Skeletal muscle tissue (tissue), 4 donors: ENCODE measurements around the gene INTS6. TPM values are rescaled to one million over a fixed set of nuclear protein-coding genes. Genes with fewer than 3 reads are reported as not detected.

Source experiments
- H3K27ac ChIP-seq: one replicate; pipeline ENCODE4 v1.7.0; 2013; ENCODE audit warnings: mild to moderate bottlenecking, low read depth, low read length, inconsistent platforms
- H3K27me3 ChIP-seq, 3 donors: one replicate each; pipeline ENCODE4 v1.7.0; 2013; ENCODE audit warnings: low read length in 3 of 3; ENCODE audit not compliant: control insufficient read depth in 3 of 3, insufficient read depth in 3 of 3
- H3K36me3 ChIP-seq, 3 donors: one replicate each; pipeline ENCODE4 v1.7.0; 2013; ENCODE audit warnings: low read length in 3 of 3; ENCODE audit not compliant: control insufficient read depth in 3 of 3, insufficient read depth in 3 of 3
- H3K4me1 ChIP-seq, 3 donors: one replicate each; pipeline ENCODE4 v1.7.0; 2013; ENCODE audit warnings: low read length in 3 of 3, mild to moderate bottlenecking in 3 of 3; ENCODE audit not compliant: control insufficient read depth in 3 of 3, insufficient read depth in 3 of 3
- H3K4me3 ChIP-seq, 3 donors: one replicate each; pipeline ENCODE4 v1.7.0; 2013; ENCODE audit warnings: low read length in 3 of 3
- H3K9ac ChIP-seq, 3 donors: one replicate each; pipeline ENCODE4 v1.7.0; 2013; ENCODE audit warnings: low read length in 3 of 3, mild to moderate bottlenecking in 3 of 3, moderate library complexity in 2 of 3, low read depth in 1 of 3
- H3K9me3 ChIP-seq, 3 donors: one replicate each; pipeline ENCODE4 v1.7.0; 2013; ENCODE audit warnings: low read length in 3 of 3; ENCODE audit not compliant: control insufficient read depth in 3 of 3
- total RNA-seq: library from RNA; depleted of rRNA; stranded (reverse); fragments of >200 nt; gene quantifications from one replicate; pipeline ENCODE4 v1.2.3, GENCODE V29; 2014
- donor health status: Osteomylitis.

The INTS6 gene
- total RNA-seq, 1 donor from 2014 or later: 20.4 TPM

DNA sequence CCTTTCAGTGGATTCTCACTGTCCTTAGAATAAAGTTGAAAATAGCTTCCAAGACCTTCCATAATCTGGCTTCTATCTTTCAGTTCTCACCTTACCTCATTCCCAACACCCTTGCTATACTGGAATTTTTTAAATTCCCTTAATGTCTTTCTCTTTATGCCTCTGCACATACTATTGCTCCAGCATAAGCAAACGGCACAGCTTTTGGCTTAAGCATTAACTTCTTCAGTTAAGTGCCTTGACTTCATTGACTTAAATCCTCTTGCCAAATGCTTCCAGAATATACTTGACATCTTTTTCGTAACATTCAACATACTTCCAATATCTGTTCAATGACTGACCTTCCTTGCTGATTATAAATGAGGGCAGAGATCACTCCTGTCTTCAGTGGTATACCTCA is 79.4 kb downstream of the INTS6 start:
- Histone ChIP-seq H3K4me3 (no peak overlapping the region), H3K27ac (no peak overlapping the region), H3K4me1 (no peaks in the 10 kb centered on the region), H3K9ac (no peak overlapping the region), H3K9me3 (no peaks in the 10 kb centered on the region), H3K27me3 (no peaks in the 10 kb centered on the region), H3K36me3 (peaks cover 11 to 32% (median 27%) of the 10 kb centered on the region in 3 donors)

DNA sequence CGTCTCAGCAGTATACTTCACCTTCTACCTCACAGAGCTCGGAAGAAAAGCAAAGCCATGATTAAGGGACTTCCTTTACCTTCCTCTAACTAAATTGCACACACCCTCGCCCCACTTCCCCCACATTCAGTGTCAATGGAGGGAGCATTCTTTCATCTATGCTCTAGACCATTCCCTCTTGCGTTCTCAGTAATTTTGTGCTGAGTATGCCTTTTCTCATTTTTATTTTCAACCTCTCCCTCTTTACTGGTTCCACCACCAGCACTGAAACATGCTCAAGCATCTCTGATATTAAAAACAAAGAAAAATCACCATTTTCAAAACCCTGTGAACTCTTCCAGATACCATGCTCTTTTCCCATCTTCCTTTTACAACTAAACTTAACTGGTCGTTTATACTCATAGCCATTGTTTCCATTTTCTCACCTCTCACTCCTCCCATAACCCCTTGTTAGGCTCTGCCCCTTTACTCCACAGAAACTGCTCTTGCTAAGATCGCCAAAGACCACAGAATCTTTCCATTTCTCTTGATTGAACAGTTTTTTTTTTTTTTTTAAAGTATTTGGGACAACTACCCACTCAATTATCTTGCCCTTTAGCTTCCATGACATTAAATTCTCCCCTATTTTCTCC is 81.0 kb downstream of the INTS6 start:
- no peak overlapping the region for H3K9ac ChIP-seq
- H3K27ac ChIP-seq: no peak overlapping the region
- peaks cover 12 to 34% (median 24%) of the 10 kb centered on the region in 3 donors for H3K36me3 ChIP-seq
- H3K4me1 ChIP-seq: no peaks in the 10 kb centered on the region
- no peak overlapping the region for H3K4me3 ChIP-seq
- H3K27me3 ChIP-seq: no peaks in the 10 kb centered on the region
- H3K9me3 ChIP-seq: no peaks in the 10 kb centered on the region

DNA sequence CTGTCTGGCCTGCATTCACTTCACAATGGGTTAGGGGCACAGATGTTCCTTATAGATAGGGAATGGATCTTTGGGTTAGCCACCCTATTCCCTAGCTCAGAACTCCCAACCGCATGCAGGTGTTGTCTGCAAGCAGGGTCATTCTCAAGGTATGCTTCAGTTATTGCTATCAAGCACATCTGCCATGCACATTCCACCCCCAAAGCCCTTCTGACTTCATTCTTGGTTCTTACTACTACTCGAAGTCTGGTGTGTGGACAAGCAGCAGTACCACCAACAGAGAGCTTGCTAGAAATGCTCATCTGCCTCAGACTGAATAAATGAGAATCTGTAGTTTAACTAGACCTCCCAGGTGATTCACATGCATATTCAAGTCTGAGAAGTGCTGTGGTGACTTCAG is 82.0 kb downstream of the INTS6 start:
- Histone ChIP-seq H3K9ac (no peak overlapping the region), H3K27ac (no peak overlapping the region), H3K36me3 (peaks cover 12 to 39% (median 24%) of the 10 kb centered on the region in 3 donors), H3K9me3 (no peaks in the 10 kb centered on the region), H3K27me3 (no peaks in the 10 kb centered on the region), H3K4me3 (no peak overlapping the region), H3K4me1 (no peaks in the 10 kb centered on the region)

DNA sequence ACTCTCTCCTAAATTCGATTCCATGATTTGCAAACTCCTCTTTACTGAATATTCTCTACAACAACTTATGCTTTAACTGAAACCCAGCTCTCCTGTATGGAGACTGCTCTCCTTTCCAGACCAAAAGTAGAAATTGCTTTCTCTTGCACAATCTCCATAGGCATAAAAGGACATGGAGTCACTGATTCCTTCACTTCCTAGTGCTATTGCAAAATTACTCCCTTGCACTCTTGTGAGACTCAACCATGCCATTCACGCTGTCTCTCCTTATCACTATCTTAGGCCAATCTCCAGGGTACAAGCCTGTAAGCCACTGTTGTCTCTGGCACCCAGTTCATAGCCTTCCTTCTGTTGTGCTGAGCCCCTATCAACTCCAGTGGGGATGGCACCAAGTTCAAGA is 82.7 kb downstream of the INTS6 start:
- no peaks in the 10 kb centered on the region for H3K9me3 ChIP-seq
- no peaks in the 10 kb centered on the region for H3K27me3 ChIP-seq
- no peaks in the 10 kb centered on the region for H3K4me1 ChIP-seq
- no peak overlapping the region for H3K4me3 ChIP-seq
- peaks cover 12 to 36% (median 24%) of the 10 kb centered on the region in 3 donors for H3K36me3 ChIP-seq
- no peak overlapping the region for H3K27ac ChIP-seq
- H3K9ac ChIP-seq: no peak overlapping the region

DNA sequence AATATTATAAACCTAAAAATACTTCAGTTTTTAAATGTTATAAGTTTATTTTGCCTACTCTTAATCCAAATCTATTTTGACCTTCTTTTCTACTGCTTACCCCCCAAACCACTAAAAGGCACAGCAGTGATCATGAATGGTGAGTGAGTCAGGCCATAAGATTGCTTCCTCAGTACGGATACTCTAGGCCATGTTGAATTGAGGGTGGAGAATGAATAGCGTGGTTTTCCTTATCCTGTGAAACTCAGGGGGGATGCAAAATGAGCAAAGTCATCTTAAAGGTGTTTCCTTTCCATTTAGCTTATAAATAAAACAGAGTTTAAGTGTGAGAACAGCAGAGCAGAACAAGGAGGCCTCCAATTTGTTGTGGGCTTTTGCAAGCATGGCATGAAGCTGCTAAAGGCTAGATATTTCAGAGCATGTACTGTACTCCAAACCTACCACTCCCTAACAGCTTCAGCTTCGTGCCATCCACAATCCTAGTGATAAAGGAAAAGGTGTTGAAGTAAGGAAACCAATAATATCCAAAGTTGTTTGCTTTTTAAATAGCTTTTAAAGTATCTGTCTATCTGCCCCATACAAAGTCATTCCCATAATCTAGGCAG is 88.3 kb downstream of the INTS6 start:
- Histone ChIP-seq H3K27me3 (no peaks in the 10 kb centered on the region), H3K4me3 (no peak overlapping the region), H3K9ac (no peak overlapping the region), H3K9me3 (no peaks in the 10 kb centered on the region), H3K27ac (no peak overlapping the region), H3K4me1 (no peaks in the 10 kb centered on the region), H3K36me3 (peaks cover 6 to 37% (median 13%) of the 10 kb centered on the region in 3 donors)

DNA sequence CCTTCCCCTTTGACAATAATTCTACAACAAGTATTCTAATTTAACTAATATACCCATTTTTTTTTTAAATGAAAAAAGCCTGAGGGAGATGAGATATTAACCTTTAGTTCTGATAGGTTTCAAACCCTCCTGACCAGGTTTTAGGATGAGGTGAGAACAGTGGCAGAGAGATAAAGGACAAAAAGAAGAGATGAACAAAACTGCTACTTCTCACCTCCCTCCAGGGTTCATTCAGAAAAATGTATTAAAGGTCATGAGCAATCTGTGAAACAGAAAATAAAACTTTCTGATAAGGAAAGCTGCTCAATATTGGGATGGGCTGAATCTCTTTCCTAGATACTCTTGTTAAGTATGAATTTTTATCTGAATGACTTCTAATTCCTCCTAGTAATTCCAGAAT is 89.2 kb downstream of the INTS6 start:
- Histone ChIP-seq H3K36me3 (peaks cover 3 to 31% (median 10%) of the 10 kb centered on the region in 3 donors), H3K4me3 (no peak overlapping the region), H3K9me3 (no peaks in the 10 kb centered on the region), H3K9ac (no peak overlapping the region), H3K4me1 (no peaks in the 10 kb centered on the region), H3K27ac (no peak overlapping the region), H3K27me3 (no peaks in the 10 kb centered on the region)

DNA sequence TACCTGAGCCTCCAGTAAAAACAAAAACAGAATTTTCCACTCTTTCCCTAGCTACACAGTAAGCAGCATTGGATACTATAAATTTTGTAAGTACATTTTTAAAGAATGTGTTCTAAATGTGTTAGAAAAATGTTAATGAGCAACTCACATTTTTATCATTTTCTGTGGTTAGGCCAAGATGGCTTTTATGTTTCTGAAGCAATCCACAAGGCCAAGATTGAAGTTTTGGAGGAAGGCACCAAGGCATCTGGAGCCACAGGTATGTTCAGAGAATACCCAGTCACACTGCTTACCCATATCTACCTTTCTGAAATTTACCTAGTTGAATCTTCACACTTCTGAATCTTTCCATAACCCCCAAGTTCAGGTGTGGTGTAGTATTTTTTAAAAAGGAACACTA is 91.7 kb downstream of the INTS6 start:
- peaks cover 0 to 12% (median 8%) of the 10 kb centered on the region in 3 donors for H3K36me3 ChIP-seq
- H3K4me1 ChIP-seq: no peaks in the 10 kb centered on the region
- no peaks in the 10 kb centered on the region for H3K27me3 ChIP-seq
- no peak overlapping the region for H3K9ac ChIP-seq
- H3K9me3 ChIP-seq: no peaks in the 10 kb centered on the region
- H3K4me3 ChIP-seq: no peak overlapping the region
- no peak overlapping the region for H3K27ac ChIP-seq

DNA sequence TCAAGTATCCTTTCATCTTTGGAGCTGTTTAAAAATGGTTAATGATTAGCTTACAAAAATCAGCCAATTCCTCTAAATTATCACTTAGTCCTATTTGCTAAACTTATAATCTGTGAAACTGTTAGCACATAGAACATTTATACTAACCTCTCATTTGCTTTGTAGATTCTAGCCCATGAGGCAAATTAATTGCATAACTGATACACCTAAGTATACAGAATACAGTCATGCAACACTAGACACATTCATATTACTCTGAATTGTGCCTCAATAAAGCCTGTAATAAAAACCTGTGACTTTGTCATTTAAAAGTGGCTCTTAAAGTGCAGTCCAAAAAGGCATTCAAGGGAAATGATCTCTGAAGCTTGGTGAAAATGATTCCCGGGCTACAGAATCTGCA is 92.3 kb downstream of the INTS6 start:
- Histone ChIP-seq H3K27ac (no peak overlapping the region), H3K36me3 (peaks cover 0 to 12% (median 8%) of the 10 kb centered on the region in 3 donors), H3K9me3 (no peaks in the 10 kb centered on the region), H3K4me3 (no peak overlapping the region), H3K4me1 (no peaks in the 10 kb centered on the region), H3K27me3 (no peaks in the 10 kb centered on the region), H3K9ac (no peak overlapping the region)

DNA sequence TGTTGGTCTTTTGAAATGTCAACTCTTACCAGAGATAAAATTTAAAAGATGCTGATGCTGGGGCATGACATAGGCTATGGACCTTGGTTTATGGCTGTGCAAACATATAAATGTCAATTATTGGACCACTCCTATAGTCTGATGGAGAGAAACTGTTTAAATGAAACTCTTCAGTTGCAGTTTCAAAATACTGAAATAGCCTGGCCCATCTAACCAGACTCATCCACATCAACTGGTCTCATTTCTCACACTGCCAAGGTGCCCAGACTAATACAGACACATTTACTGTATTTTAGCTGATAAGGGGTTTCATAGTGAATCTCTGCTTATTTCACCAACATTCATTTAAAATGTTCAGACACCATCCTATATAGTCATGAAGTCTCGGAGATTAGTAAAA is 93.5 kb downstream of the INTS6 start:
- H3K36me3 ChIP-seq: peaks cover 0 to 5% (median 1%) of the 10 kb centered on the region in 3 donors
- no peaks in the 10 kb centered on the region for H3K4me1 ChIP-seq
- H3K9ac ChIP-seq: no peak overlapping the region
- no peaks in the 10 kb centered on the region for H3K9me3 ChIP-seq
- H3K27me3 ChIP-seq: no peaks in the 10 kb centered on the region
- no peak overlapping the region for H3K4me3 ChIP-seq
- H3K27ac ChIP-seq: no peak overlapping the region

DNA sequence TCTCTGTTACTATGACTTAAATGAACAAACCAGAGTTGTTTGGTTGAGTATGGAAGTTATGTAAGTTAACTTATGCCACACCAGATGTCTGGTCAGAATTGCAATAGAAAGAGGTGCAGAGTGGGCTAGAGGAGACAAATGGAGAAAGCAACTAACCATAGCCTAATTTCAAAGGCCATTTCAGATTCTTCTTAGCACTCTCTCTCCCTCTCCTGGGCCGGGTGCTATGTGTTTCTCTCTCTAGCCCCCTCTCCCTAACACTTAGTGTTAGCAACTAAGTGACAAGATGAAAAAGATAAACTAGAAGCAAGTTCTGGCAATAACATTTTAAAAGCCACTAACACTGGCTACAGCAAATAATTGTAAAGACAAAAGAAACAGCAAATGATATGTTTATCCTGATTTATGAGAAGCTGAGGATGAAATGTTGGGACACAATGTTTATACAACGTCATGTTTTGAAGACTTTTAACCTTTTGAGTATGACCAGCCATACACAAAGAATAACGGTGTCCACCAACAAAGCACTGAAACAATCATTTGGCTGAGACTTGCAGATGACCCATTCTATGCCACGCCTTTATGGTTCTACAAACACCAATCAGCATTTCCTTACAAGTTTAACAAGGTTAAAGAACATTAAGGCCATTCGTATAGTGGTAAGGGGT is 94.8 kb downstream of the INTS6 start:
- no peak overlapping the region for H3K27ac ChIP-seq
- no peaks in the 10 kb centered on the region for H3K9me3 ChIP-seq
- H3K36me3 ChIP-seq: peaks cover 0 to 3% (median 0%) of the 10 kb centered on the region in 3 donors
- no peak overlapping the region for H3K9ac ChIP-seq
- no peaks in the 10 kb centered on the region for H3K27me3 ChIP-seq
- no peaks in the 10 kb centered on the region for H3K4me1 ChIP-seq
- no peak overlapping the region for H3K4me3 ChIP-seq
